ENCODE data around the gene HAS3. TPM values are rescaled to one million over a fixed set of nuclear protein-coding genes. Genes with fewer than 3 reads are reported as not detected.

Gene HAS3
- total and polyA plus RNA-seq, 2 donors: 2.9 to 13.0 TPM

DNA sequence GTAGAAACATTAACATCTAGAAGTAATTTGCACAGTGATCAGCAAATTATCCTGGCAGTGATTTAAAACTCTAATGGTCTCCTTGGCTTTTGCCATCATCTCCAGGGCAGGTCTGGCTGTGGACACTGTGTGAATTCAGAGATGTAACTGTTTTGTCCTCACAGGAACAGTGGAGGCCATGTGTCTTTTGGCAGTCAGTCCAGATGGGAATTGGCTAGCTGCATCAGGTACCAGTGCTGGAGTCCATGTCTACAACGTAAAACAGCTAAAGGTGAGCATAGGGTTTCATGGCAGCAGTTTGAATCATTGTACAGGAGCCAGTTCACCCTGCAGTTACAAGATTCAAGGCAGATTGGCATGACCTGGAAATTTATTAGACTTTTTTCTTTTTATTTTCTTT is 54.7 kb downstream of the HAS3 start:
- 84% methylated on average over 1 of the region's 1 CpG for WGBS
- peaks cover 11% of the 10 kb centered on the region for H3K36me3 ChIP-seq (ENCODE audit: insufficient read depth)
- no peak overlapping the region for H3K27ac ChIP-seq (ENCODE audit: low read depth)
- no peak overlapping the region for H3K4me3 ChIP-seq (ENCODE audit: low read depth, low read length)
- no peaks in the 10 kb centered on the region for H3K4me1 ChIP-seq (ENCODE audit: insufficient read depth)
- DNase-seq (ENCODE audit: extremely low spot score): no peak

DNA sequence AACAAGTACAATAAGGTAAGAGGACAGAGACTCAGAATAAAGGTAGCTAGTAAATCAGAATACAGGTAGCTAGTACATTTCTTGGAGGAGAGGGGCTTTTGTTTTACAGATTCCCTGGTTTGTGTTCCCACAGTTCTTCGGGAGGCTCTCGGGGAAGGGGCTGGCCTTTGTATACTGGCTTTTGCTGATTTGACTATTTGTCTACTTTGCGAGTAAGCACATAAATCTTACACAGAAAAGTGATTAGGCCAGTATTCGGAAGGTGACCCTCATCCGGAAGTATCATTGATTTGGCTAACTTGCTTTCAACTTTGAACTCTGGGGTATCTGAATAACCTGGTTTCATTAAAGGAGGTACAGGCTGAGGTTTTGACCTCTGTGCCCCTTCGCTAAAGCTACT is 60.1 kb downstream of the HAS3 start:
- H3K36me3 ChIP-seq (ENCODE audit: insufficient read depth): peaks cover 3% of the 10 kb centered on the region
- H3K27ac ChIP-seq (ENCODE audit: low read depth): no peak overlapping the region

DNA sequence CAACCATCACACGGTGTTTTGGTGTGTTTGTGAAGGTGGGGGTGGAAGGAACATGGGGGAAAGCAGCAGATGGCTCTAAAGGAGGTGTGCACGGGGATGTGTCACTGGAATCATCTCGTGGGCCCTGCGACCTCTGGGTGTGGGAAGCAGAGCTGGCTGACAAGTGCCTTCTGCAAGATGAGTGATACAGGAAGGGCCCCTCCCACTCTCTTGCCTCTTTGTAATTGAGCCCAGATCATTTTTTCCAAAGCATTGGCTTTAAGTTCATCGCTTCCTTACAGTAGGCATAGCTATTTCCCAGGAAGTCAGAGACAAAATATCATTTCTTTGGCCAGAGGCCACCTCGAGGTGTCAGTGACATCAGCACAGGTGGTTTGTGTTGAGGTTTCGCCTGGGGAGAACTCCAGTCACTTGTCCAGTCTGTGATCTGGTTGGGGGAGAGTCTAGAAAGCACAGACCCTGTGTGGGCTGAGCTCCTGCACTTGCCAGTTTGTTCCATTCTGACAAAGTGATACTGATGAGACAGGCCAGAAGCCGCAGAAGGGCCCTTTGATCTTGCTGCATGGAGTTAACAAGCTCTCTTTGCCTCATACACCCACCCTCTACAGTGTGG is 60.9 kb downstream of the HAS3 start:
- 57% methylated on average over 8 of the region's 8 CpGs for WGBS
- Histone ChIP-seq H3K36me3 (ENCODE audit: insufficient read depth) (peaks cover 3% of the 10 kb centered on the region), H3K4me1 (ENCODE audit: insufficient read depth) (no peaks in the 10 kb centered on the region), H3K4me3 (ENCODE audit: low read depth, low read length) (no peak overlapping the region), H3K27ac (ENCODE audit: low read depth) (no peak overlapping the region)
- no peak for DNase-seq (ENCODE audit: extremely low spot score)

More for the DNA sequence above, 60.1 kb downstream of the HAS3 start:
- no peak for DNase-seq (ENCODE audit: extremely low spot score)
- Histone ChIP-seq H3K4me1 (ENCODE audit: insufficient read depth) (no peaks in the 10 kb centered on the region), H3K4me3 (ENCODE audit: low read depth, low read length) (no peak overlapping the region)
- 89% methylated on average over 6 of the region's 6 CpGs for WGBS

DNA sequence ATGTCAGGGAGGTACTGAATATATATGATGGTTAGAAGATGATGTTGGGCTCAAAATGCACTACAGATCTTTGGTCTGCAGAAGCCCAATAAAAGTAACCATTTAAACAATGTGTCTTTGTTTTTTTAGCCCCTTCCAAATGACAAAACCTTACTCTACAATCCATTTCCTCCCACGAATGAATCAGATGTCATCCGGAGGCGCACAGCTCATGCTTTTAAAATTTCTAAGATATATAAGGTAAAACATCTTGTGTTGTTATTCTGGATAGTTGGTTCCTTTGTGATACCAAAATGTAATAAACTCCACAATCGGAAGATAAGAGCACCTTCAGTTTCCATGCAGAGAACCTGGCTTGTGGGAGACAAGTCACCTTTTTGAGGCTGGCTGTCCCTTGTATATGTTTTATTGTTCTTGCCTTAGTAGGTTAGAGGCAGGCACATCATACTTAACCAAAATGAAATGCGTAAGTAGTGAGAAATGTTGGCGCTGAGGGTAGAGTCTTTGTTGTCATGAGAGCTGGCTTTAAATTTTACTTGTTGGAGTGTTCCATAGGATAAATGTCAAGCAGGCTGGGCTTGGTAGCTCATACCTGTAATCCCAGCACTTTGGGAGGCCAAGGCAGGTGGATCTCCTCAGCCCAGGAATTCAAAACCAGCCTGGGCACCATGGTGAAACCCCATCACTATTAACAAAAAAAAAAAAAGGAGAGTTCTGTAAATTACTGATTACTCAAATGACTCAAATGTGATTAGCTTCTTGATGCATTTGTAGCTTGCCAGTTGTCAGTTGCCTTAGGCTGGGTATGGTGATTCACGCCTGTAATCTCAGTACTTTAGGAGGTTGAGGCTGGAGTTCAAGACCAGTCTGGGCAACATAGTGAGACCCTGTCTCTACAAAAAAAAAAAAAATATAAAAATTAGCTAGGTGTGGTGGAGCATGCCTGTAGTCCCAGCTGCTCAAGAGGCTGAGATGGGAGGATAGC is 61.8 kb downstream of the HAS3 start:
- WGBS: 89% methylated on average over 7 of the region's 7 CpGs
- Histone ChIP-seq H3K4me3 (ENCODE audit: low read depth, low read length) (no peak overlapping the region), H3K36me3 (ENCODE audit: insufficient read depth) (peaks cover 3% of the 10 kb centered on the region), H3K4me1 (ENCODE audit: insufficient read depth) (no peaks in the 10 kb centered on the region), H3K27ac (ENCODE audit: low read depth) (no peak overlapping the region)
- DNase-seq (ENCODE audit: extremely low spot score): no peak

Other genes starting within 250 kb of the HAS3 start
- 67.9 TPM for gene CHTF8, start 26.9 kb downstream of the HAS3 start, total RNA-seq
- 76.5 TPM for gene CHTF8, start 26.9 kb downstream of the HAS3 start, polyA plus RNA-seq
- 19.0 TPM for gene UTP4, start 27.0 kb downstream of the HAS3 start, total RNA-seq
- 27.1 TPM for gene UTP4, start 27.0 kb downstream of the HAS3 start, polyA plus RNA-seq
- 53.3 TPM for gene SNTB2, start 81.5 kb downstream of the HAS3 start, total RNA-seq
- 12.9 TPM for gene SNTB2, start 81.5 kb downstream of the HAS3 start, polyA plus RNA-seq
- 15.7 TPM for gene VPS4A, start 205.7 kb downstream of the HAS3 start, total RNA-seq
- 36.7 TPM for gene VPS4A, start 205.7 kb downstream of the HAS3 start, polyA plus RNA-seq
- gene PDF, start 224.9 kb downstream of the HAS3 start, total RNA-seq: 4.7 TPM
- gene PDF, start 224.9 kb downstream of the HAS3 start, polyA plus RNA-seq: 6.7 TPM
- gene COG8, start 233.9 kb downstream of the HAS3 start, total RNA-seq: 31.5 TPM
- gene COG8, start 233.9 kb downstream of the HAS3 start, polyA plus RNA-seq: 25.4 TPM
- gene NIP7, start 234.1 kb downstream of the HAS3 start, total RNA-seq: 16.0 TPM
- gene NIP7, start 234.1 kb downstream of the HAS3 start, polyA plus RNA-seq: 11.3 TPM
- not detected for gene TMED6, start 246.1 kb downstream of the HAS3 start, total RNA-seq
- 0.09 TPM for gene TMED6, start 246.1 kb downstream of the HAS3 start, polyA plus RNA-seq